CD4-positive, alpha-beta T cell treated with Interleukin-6 for 4 hours (primary cell): ENCODE data around the gene GH1.
"Not testable (repeated sequence)": the region's sequence is repeated elsewhere in the genome, so short reads cannot be mapped to it uniquely, and the experiment has no call there.

ENCODE experiments used
- DNase-seq: peaks from one replicate; pipeline ENCODE4 v3.0.0-alpha.2; 2020; ENCODE audit warnings: mixed read lengths

GH1 gene

GRCh38 chr17:63894021-63894420 is 24.6 kb downstream of the GH1 start:
- DNase-seq, result not testable (repeated sequence)

GRCh38 chr17:63892316-63893037 is 26.2 kb downstream of the GH1 start:
- DNase-seq, result not testable (repeated sequence)

- not testable (repeated sequence) for DNase-seq
These were observed 29.4 kb downstream of the GH1 start for GRCh38 chr17:63889026-63889848.

GRCh38 chr17:63885119-63885518 is 33.5 kb downstream of the GH1 start:
- not testable (repeated sequence) for DNase-seq

- DNase-seq, result not testable (repeated sequence)
These were observed 36.0 kb downstream of the GH1 start for GRCh38 chr17:63882626-63883126.

- DNase-seq, result peak; percentile 68
These were observed 36.6 kb downstream of the GH1 start, which contains the start of gene GH2 for GRCh38 chr17:63881935-63882601. TSS of gene GH2 (minus strand) at chr17:63881944. CDS start at chr17:63881801, 143 bp downstream.

GRCh38 chr17:63881337-63881736 is 37.3 kb downstream of the GH1 start:
- not testable (repeated sequence) for DNase-seq

GRCh38 chr17:63880706-63881105 is 37.9 kb downstream of the GH1 start:
- DNase-seq, result no peak

GRCh38 chr17:63878413-63878812 is 40.2 kb downstream of the GH1 start:
- not testable (repeated sequence) for DNase-seq

GRCh38 chr17:63874693-63875092 is 43.9 kb downstream of the GH1 start:
- DNase-seq, result not testable (repeated sequence)

- not testable (repeated sequence) for DNase-seq
These were observed 44.5 kb downstream of the GH1 start for GRCh38 chr17:63874061-63874626.

GRCh38 chr17:63873577-63873976 is 45.1 kb downstream of the GH1 start, which contains the start of gene CSH2:
TSS of gene CSH2 (minus strand) at chr17:63873677. CDS start at chr17:63873614, 63 bp downstream.
- not testable (repeated sequence) for DNase-seq

GRCh38 chr17:63871646-63872365 is 46.8 kb downstream of the GH1 start:
- DNase-seq, result not testable (repeated sequence)

GRCh38 chr17:63870292-63870665 is 48.4 kb downstream of the GH1 start:
- not testable (repeated sequence) for DNase-seq

GRCh38 chr17:63869491-63870291 is 48.9 kb downstream of the GH1 start:
- DNase-seq, result not testable (repeated sequence)
